ENCODE data around the gene ARSJ. TPM values are rescaled to one million over a fixed set of nuclear protein-coding genes. Genes with fewer than 3 reads are reported as not detected.

ARSJ gene
- total and polyA plus RNA-seq, 2 experiments from 2014 or later, result 4.3 to 6.6 TPM

- Mint-ChIP-seq H3K36me3 (ENCODE audit: low read depth) (peaks cover 4% of the 10 kb centered on the region; the same call in 1 of the 3 replicates), H3K27ac (no peak overlapping the region), H3K4me3 (no peak overlapping the region), H3K27me3 (ENCODE audit: insufficient read depth, low read depth, poor library complexity) (no peaks in the 10 kb centered on the region), H3K4me1 (peaks cover 16% of the 10 kb centered on the region), H3K9me3 (no peaks in the 10 kb centered on the region)
- no peak overlapping the region for H3K4me2 ChIP-seq
- H3K79me2 ChIP-seq (replicated peaks; ENCODE audit: insufficient read depth), result no peaks in the 10 kb centered on the region
- H3K36me3 ChIP-seq (ENCODE audit: insufficient read depth), result no peaks in the 10 kb centered on the region
- no peak for TF ChIP-seq POLR2AphosphoS5 (IDR thresholded peaks at IDR 0.05; ENCODE audit: low read depth)
- TF ChIP-seq CTCF (conservative IDR thresholded peaks at IDR 0.05; ENCODE audit: low read depth in 2 of 2), result no peak
- TF ChIP-seq STAT1 (IDR thresholded peaks at IDR 0.05; ENCODE audit: unreplicated experiment), result no peak
- no peak for TF ChIP-seq REST (IDR thresholded peaks at IDR 0.05; ENCODE audit: unreplicated experiment)
- no peak for TF ChIP-seq NANOG (IDR thresholded peaks at IDR 0.05; ENCODE audit: borderline replicate concordance)
- no peak for TF ChIP-seq JUNB (IDR thresholded peaks at IDR 0.05; ENCODE audit: unreplicated experiment)
- no peak for TF ChIP-seq ZNF114 (CRISPR knock-in tag; IDR thresholded peaks at IDR 0.05)
- TF ChIP-seq ZNF331 (CRISPR knock-in tag; IDR thresholded peaks at IDR 0.05; ENCODE audit: low read depth), result no peak
- TF ChIP-seq ETS1 (IDR thresholded peaks at IDR 0.05), result no peak
- TF ChIP-seq ZNF462 (CRISPR knock-in tag; IDR thresholded peaks at IDR 0.05), result no peak
- no peak for TF ChIP-seq EZH2 (IDR thresholded peaks at IDR 0.05; ENCODE audit: low read depth, unreplicated experiment)
- TF ChIP-seq CREB1 (CRISPR knock-in tag; IDR thresholded peaks at IDR 0.05; ENCODE audit: low read depth), result no peak
- no peak for TF ChIP-seq EZH2phosphoT487 (IDR thresholded peaks at IDR 0.05; ENCODE audit: unreplicated experiment)
- no peaks in the 10 kb centered on the region for H3K27me3 ChIP-seq (ENCODE audit: insufficient read depth)
- no peaks in the 10 kb centered on the region for H3F3A ChIP-seq (replicated peaks; ENCODE audit: low read depth)
- DNase-seq (ENCODE audit: low spot score), result no peak
- no peaks in the 10 kb centered on the region for H3K9me2 ChIP-seq (ENCODE audit: insufficient read depth)
- H3K4me3 ChIP-seq, result no peak overlapping the region
- no peaks in the 10 kb centered on the region for H4K20me1 ChIP-seq (replicated peaks; ENCODE audit: insufficient read depth)
- ATAC-seq, result no peak
- H2AFZ ChIP-seq, result no peak overlapping the region
- peaks cover 10% of the 10 kb centered on the region for H3K4me1 ChIP-seq (ENCODE audit: insufficient read depth)
- no peak overlapping the region for H3K27ac ChIP-seq (ENCODE audit: low read depth)
Observed at GRCh38 chr4:113962016-113962347, 17.5 kb downstream of the ARSJ start.

Data from GM23338 (cell line).